Body of pancreas (tissue), 4 donors: Measurements from ENCODE around the gene RBM47.

ENCODE experiments used
- CTCF ChIP-seq, 7 experiments: fragments of 450-650 bp in 4 of 7; fragments of 200-600 bp in 3 of 7; sonication (generic) in 3 of 7; IDR thresholded peaks; one replicate each; pipeline ENCODE4 v1.5.1; 2016 to 2019; ENCODE audit warnings: antibody characterized with exemption in 7 of 7
- POLR2A ChIP-seq, 3 donors: fragments of 450-650 bp; IDR thresholded peaks; one replicate each; pipeline ENCODE4 v1.6.1; 2016; ENCODE audit warnings: antibody characterized with exemption in 3 of 3, mild to moderate bottlenecking in 2 of 3

- TF ChIP-seq CTCF (IDR thresholded peaks at IDR 0.05) (no peak), POLR2A (IDR thresholded peaks at IDR 0.05) (no peak)
These were observed 167.3 kb downstream of the RBM47 start for GRCh38 chr4:40462326-40462725.
